HEK293 (cell line): Measurements from ENCODE around the gene CCDC92B.

Source experiments
- HIC1 ChIP-seq: fragments of 450-650 bp; formaldehyde crosslinking; IDR thresholded peaks from 2 replicates; pipeline ENCODE4 v1.5.1; 2016; ENCODE audit warnings: missing biosample characterization, missing genetic modification characterization
- OSR2 ChIP-seq: fragments of 450-650 bp; formaldehyde crosslinking; IDR thresholded peaks from 2 replicates; pipeline ENCODE4 v1.5.1; 2016; ENCODE audit warnings: missing biosample characterization, missing genetic modification characterization
- PRDM2 ChIP-seq: fragments of 450-650 bp; formaldehyde crosslinking; IDR thresholded peaks from 2 replicates; pipeline ENCODE4 v1.5.1; 2016; ENCODE audit warnings: missing biosample characterization, missing genetic modification characterization, borderline replicate concordance
- PRDM4 ChIP-seq: fragments of 450-650 bp; formaldehyde crosslinking; IDR thresholded peaks from 2 replicates; pipeline ENCODE4 v1.5.1; 2017; ENCODE audit warnings: missing biosample characterization, missing genetic modification characterization
- YY1 ChIP-seq: fragments of 450-650 bp; formaldehyde crosslinking; IDR thresholded peaks from 2 replicates; pipeline ENCODE4 v1.5.1; 2018; ENCODE audit warnings: missing biosample characterization, missing genetic modification characterization
- YY2 ChIP-seq: fragments of 450-650 bp; formaldehyde crosslinking; IDR thresholded peaks from 2 replicates; pipeline ENCODE4 v1.5.1; 2016; ENCODE audit warnings: missing biosample characterization, missing genetic modification characterization
- ZBTB11 ChIP-seq: fragments of 450-650 bp; formaldehyde crosslinking; conservative IDR thresholded peaks from 2 replicates; pipeline ENCODE4 v1.5.1; 2016; ENCODE audit warnings: low read depth, missing biosample characterization, missing genetic modification characterization
- ZBTB21 ChIP-seq: fragments of 450-650 bp; formaldehyde crosslinking; IDR thresholded peaks from 2 replicates; pipeline ENCODE4 v1.5.1; 2017; ENCODE audit warnings: missing biosample characterization, missing genetic modification characterization
- ZNF114 ChIP-seq: fragments of 450-650 bp; formaldehyde crosslinking; IDR thresholded peaks from 2 replicates; pipeline ENCODE4 v1.5.0; 2017; ENCODE audit warnings: missing biosample characterization, missing genetic modification characterization
- ZNF174 ChIP-seq: fragments of 450-650 bp; formaldehyde crosslinking; IDR thresholded peaks from 2 replicates; pipeline ENCODE4 v1.5.0; 2017; ENCODE audit warnings: missing biosample characterization, mild to moderate bottlenecking, missing genetic modification characterization
- ZNF280D ChIP-seq: fragments of 450-650 bp; formaldehyde crosslinking; IDR thresholded peaks from 2 replicates; pipeline ENCODE4 v1.5.1; 2016; ENCODE audit warnings: missing biosample characterization, missing genetic modification characterization
- ZNF311 ChIP-seq: fragments of 450-650 bp; formaldehyde crosslinking; IDR thresholded peaks from 2 replicates; pipeline ENCODE4 v1.5.1; 2017; ENCODE audit warnings: missing biosample characterization, missing genetic modification characterization, borderline replicate concordance
- ZNF366 ChIP-seq: fragments of 450-650 bp; formaldehyde crosslinking; conservative IDR thresholded peaks from 2 replicates; pipeline ENCODE4 v1.5.1; 2016; ENCODE audit warnings: missing biosample characterization, missing genetic modification characterization
- ZNF433 ChIP-seq: fragments of 450-650 bp; formaldehyde crosslinking; IDR thresholded peaks from 2 replicates; pipeline ENCODE4 v1.5.1; 2016; ENCODE audit warnings: missing biosample characterization, missing genetic modification characterization, low read depth
- ZNF529 ChIP-seq: fragments of 450-650 bp; formaldehyde crosslinking; IDR thresholded peaks from 2 replicates; pipeline ENCODE4 v1.5.1; 2017; ENCODE audit warnings: missing genetic modification characterization, missing biosample characterization; ENCODE audit not compliant: insufficient replicate concordance
- ZNF549 ChIP-seq: fragments of 450-650 bp; IDR thresholded peaks from 2 replicates; pipeline ENCODE4 v1.5.1; 2018; ENCODE audit warnings: missing biosample characterization, missing genetic modification characterization, mild to moderate bottlenecking, inconsistent platforms, moderate library complexity
- ZNF585B ChIP-seq: fragments of 450-650 bp; formaldehyde crosslinking; IDR thresholded peaks from 2 replicates; pipeline ENCODE4 v1.5.1; 2016; ENCODE audit warnings: missing biosample characterization, missing genetic modification characterization
- ZNF600 ChIP-seq: fragments of 450-650 bp; formaldehyde crosslinking; IDR thresholded peaks from 2 replicates; pipeline ENCODE4 v1.5.1; 2016; ENCODE audit warnings: missing biosample characterization, missing genetic modification characterization
- ZNF621 ChIP-seq: fragments of 450-650 bp; formaldehyde crosslinking; IDR thresholded peaks from 2 replicates; pipeline ENCODE4 v1.5.1; 2017; ENCODE audit warnings: missing biosample characterization, missing genetic modification characterization
- ZNF843 ChIP-seq: fragments of 450-650 bp; formaldehyde crosslinking; IDR thresholded peaks from 2 replicates; pipeline ENCODE4 v1.5.1; 2016; ENCODE audit warnings: missing biosample characterization, missing genetic modification characterization

CCDC92B gene

GRCh38 chr17:2755891-2756724, 6.7 kb upstream of the CCDC92B start (continued):
- TF ChIP-seq YY2 (no peak), ZNF621 (tag by site-specific recombination) (no peak), HIC1 (tag by site-specific recombination) (peak; percentile 85), ZNF311 (tag by site-specific recombination) (no peak), ZNF433 (tag by site-specific recombination) (no peak), ZNF549 (no peak), PRDM4 (tag by site-specific recombination) (no peak), OSR2 (tag by site-specific recombination) (no peak), YY1 (no peak), ZNF174 (tag by site-specific recombination) (no peak), ZNF843 (tag by site-specific recombination) (no peak), ZNF366 (tag by site-specific recombination) (0 out of 2 replicates have a peak, but pooled peaks have one; percentile 31), ZBTB21 (tag by site-specific recombination) (no peak), ZNF529 (tag by site-specific recombination) (no peak), ZBTB11 (tag by site-specific recombination) (no peak), ZNF114 (tag by site-specific recombination) (no peak), PRDM2 (no peak), ZNF280D (no peak), ZNF600 (tag by site-specific recombination) (peak; percentile 82), ZNF585B (tag by site-specific recombination) (no peak)
